Natural killer cell (primary cell): ENCODE measurements around the gene SLC12A7. TPM values are rescaled to one million over a fixed set of nuclear protein-coding genes. Genes with fewer than 3 reads are reported as not detected.

Experiments
- ATAC-seq, 3 donors: fragments of 150-1000 bp in 2 of 3; fragments of 200-7000 bp in 1 of 3; cut with Tn5 transposase; 1 replicate in 1 of 3; 2 replicates in 2 of 3; pipeline ENCODE4 v1.10.0; 2021; ENCODE audit warnings: mild to moderate bottlenecking in 2 of 3, moderate library complexity in 2 of 3
- DNase-seq, 2 donors: peaks; one replicate each; pipeline versions ENCODE4 v3.0.0 to v3.0.0-alpha.2; 2013 to 2021; ENCODE audit warnings: mixed read lengths in 1 of 2
- H3K27ac ChIP-seq: one replicate; pipeline ENCODE4 v1.5.1; 2013; ENCODE audit warnings: mild to moderate bottlenecking, low read length
- H3K27me3 ChIP-seq: one replicate; pipeline ENCODE4 v1.6.1; 2013; ENCODE audit warnings: low read length; ENCODE audit not compliant: control insufficient read depth, insufficient read depth
- H3K36me3 ChIP-seq: one replicate; pipeline ENCODE4 v1.6.1; 2013; ENCODE audit warnings: low read length; ENCODE audit not compliant: control insufficient read depth, insufficient read depth
- H3K4me1 ChIP-seq: one replicate; pipeline ENCODE4 v1.6.1; 2013; ENCODE audit warnings: low read length; ENCODE audit not compliant: control insufficient read depth, insufficient read depth
- H3K4me3 ChIP-seq: one replicate; pipeline ENCODE4 v1.5.1; 2013; ENCODE audit warnings: low read length
- H3K9me3 ChIP-seq: one replicate; pipeline ENCODE4 v1.6.1; 2013; ENCODE audit warnings: low read length; ENCODE audit not compliant: control insufficient read depth, insufficient read depth
- H3K27ac Mint-ChIP-seq, 2 donors: one replicate each; pipeline ENCODE4 v1.8.0; 2022; ENCODE audit warnings: mild to moderate bottlenecking in 2 of 2, mixed read lengths in 2 of 2, moderate library complexity in 1 of 2
- H3K27me3 Mint-ChIP-seq, 2 donors: one replicate each; pipeline ENCODE4 v1.8.0; 2022; ENCODE audit warnings: low read depth in 2 of 2, mixed read lengths in 2 of 2
- H3K36me3 Mint-ChIP-seq: one replicate; pipeline ENCODE4 v1.8.0; 2022; ENCODE audit warnings: mixed read lengths
- H3K4me1 Mint-ChIP-seq, 2 donors: one replicate each; pipeline ENCODE4 v1.8.0; 2022; ENCODE audit warnings: mixed read lengths in 2 of 2
- H3K4me3 Mint-ChIP-seq: one replicate; pipeline ENCODE4 v1.8.0; 2022; ENCODE audit warnings: mild to moderate bottlenecking, moderate library complexity, mixed read lengths
- H3K9me3 Mint-ChIP-seq, 2 donors: one replicate each; pipeline ENCODE4 v1.8.0; 2022; ENCODE audit warnings: mixed read lengths in 2 of 2
- WGBS: methylation state at CpG from one replicate; pipeline ENCODE4 v1.1.7; 2013; ENCODE audit warnings: missing lambda C conversion rate; ENCODE audit not compliant: insufficient coverage; 5-methylcytosine and 5-hydroxymethylcytosine counted together
- intact Hi-C: fragments of 100-400 bp; cut with micrococcal nuclease; formaldehyde crosslinking; loops from one replicate; pipeline ENCODE4 v1.14.2; 2022
- total RNA-seq, 4 donors: library from RNA; stranded (reverse); fragments of 120-200 nt in 1 of 4; gene quantifications; one replicate each; pipeline versions ENCODE4 v1.2.3 to v1.2.4, GENCODE V29; 2013 to 2022
- TF ChIP-seq, protein P1 (sequence below): fragments of 200-600 bp; IDR thresholded peaks from one replicate; pipeline ENCODE4 v1.8.0; 2022; ENCODE audit warnings: antibody characterized with exemption

Gene SLC12A7
- total RNA-seq, 3 donors from 2014 or later (not counting 1 experiment from before 2014, with no cell fraction given) = 53.2 to 92.5 (median 81.3) TPM

DNA sequence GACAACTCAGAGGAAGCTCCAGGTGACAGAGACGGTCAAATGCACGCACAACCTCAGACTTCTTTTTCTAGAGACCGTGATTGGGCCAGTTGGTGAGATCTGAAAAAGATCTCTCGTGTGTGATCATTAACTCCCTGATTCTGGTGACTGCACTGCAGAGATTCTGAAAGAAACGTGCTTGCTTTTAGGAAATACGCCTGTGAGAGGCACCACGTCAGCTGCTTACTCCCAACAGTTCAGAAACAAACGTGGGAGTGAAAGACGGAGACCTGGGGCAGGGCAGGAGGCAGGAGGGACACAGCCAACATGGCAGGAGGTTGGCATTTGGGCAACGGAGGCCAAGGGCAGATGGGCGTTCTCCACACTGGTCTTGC, 15.9 kb downstream of the SLC12A7 start:
- TF ChIP-seq, protein P1, sequence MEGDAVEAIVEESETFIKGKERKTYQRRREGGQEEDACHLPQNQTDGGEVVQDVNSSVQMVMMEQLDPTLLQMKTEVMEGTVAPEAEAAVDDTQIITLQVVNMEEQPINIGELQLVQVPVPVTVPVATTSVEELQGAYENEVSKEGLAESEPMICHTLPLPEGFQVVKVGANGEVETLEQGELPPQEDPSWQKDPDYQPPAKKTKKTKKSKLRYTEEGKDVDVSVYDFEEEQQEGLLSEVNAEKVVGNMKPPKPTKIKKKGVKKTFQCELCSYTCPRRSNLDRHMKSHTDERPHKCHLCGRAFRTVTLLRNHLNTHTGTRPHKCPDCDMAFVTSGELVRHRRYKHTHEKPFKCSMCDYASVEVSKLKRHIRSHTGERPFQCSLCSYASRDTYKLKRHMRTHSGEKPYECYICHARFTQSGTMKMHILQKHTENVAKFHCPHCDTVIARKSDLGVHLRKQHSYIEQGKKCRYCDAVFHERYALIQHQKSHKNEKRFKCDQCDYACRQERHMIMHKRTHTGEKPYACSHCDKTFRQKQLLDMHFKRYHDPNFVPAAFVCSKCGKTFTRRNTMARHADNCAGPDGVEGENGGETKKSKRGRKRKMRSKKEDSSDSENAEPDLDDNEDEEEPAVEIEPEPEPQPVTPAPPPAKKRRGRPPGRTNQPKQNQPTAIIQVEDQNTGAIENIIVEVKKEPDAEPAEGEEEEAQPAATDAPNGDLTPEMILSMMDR = no peak
- no peaks in the 10 kb centered on the region for H3K4me1 ChIP-seq
- 90% methylated on average over 11 of the region's 11 CpGs for WGBS
- no peak for ATAC-seq
- H3K4me1 Mint-ChIP-seq = peaks cover 7 to 49% of the 10 kb centered on the region in 2 donors
- H3K36me3 Mint-ChIP-seq = no peaks in the 10 kb centered on the region
- intact Hi-C loops = no loop called here
- no peaks in the 10 kb centered on the region for H3K9me3 Mint-ChIP-seq
- H3K27me3 ChIP-seq = no peaks in the 10 kb centered on the region
- H3K4me3 Mint-ChIP-seq = no peak overlapping the region
- H3K4me3 ChIP-seq = no peak overlapping the region
- DNase-seq = no peak
- H3K9me3 ChIP-seq = no peaks in the 10 kb centered on the region
- H3K27ac ChIP-seq = no peak overlapping the region
- no peak overlapping the region for H3K27ac Mint-ChIP-seq
- H3K36me3 ChIP-seq = no peaks in the 10 kb centered on the region
- H3K27me3 Mint-ChIP-seq = no peaks in the 10 kb centered on the region

DNA sequence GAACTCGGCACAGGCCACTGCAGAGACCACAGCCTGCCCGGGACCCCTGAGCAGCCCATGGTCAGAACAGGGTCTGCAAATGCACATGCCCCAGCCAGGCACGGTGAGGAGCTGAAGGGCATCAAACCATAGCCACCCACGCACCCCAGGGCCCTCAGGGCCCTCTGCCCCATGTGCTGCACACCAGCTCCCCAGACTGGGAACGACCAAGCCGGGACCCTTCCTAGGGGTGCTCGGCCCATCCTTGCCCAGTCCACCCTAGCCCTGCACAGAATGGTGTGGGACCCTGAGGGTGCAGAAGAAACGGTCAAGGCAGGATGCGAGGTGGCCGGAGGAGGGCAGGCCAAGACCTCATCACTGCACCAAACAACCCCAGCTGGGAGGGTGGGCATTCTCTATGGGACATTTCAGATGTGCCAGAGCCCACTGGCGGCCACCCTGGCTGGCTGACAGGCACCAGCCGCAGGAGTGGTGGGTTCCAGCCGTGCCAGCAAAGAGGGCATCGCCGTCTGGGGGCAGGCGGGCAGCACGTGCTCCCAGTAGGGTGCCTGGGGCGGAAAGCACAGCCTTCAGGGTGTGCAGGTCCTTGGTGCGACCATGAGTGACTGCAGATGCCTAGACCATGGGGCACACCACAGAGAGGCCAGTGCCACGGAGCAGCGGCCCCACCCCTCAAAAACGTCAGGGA, 16.4 kb downstream of the SLC12A7 start:
- no peaks in the 10 kb centered on the region for H3K27me3 Mint-ChIP-seq
- H3K27ac Mint-ChIP-seq = no peak overlapping the region
- DNase-seq (no peak), ATAC-seq (no peak)
- intact Hi-C loops = no loop called here
- TF ChIP-seq, protein P1 = no peak
- H3K36me3 Mint-ChIP-seq = no peaks in the 10 kb centered on the region
- peaks cover 7 to 45% of the 10 kb centered on the region in 2 donors for H3K4me1 Mint-ChIP-seq
- H3K4me3 Mint-ChIP-seq = no peak overlapping the region
- no peaks in the 10 kb centered on the region for H3K4me1 ChIP-seq
- H3K27me3 ChIP-seq = no peaks in the 10 kb centered on the region
- H3K9me3 ChIP-seq = no peaks in the 10 kb centered on the region
- H3K36me3 ChIP-seq = no peaks in the 10 kb centered on the region
- no peak overlapping the region for H3K27ac ChIP-seq
- WGBS = 91% methylated on average over 22 of the region's 22 CpGs
- H3K4me3 ChIP-seq = no peak overlapping the region
- no peaks in the 10 kb centered on the region for H3K9me3 Mint-ChIP-seq

DNA sequence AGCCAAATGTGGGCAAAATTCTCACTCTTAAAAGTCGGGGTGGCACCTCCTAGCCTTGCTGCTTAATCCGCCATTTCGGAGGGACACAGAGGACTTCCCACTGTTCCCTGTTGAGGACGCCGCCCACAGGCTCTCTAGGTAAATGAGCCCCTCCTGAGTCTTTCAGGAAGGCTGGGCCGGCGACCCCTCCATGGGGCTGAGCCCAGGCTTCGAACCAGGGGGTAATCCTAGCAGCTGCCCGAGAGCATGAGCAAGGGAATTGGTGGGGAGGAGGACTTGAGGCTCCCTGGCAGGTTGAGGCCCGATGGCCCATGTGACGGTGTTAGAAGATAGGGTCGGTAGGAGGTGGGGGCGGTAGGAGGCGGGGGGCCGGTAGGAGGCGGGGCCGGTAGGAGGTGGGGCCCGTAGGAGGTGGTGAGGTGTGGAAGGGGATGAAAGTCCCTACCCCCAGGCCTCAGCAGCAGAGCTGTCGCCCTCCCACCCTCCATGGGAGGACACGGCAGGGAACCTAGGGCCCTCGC, 17.1 kb downstream of the SLC12A7 start:
- ATAC-seq = no peak
- H3K9me3 Mint-ChIP-seq = no peaks in the 10 kb centered on the region
- H3K4me3 Mint-ChIP-seq = no peak overlapping the region
- H3K27ac ChIP-seq = no peak overlapping the region
- intact Hi-C loops = no loop called here
- TF ChIP-seq, protein P1 = no peak
- no peaks in the 10 kb centered on the region for H3K36me3 ChIP-seq
- WGBS = 89% methylated on average over 13 of the region's 21 CpGs
- peaks cover 7 to 48% of the 10 kb centered on the region in 2 donors for H3K4me1 Mint-ChIP-seq
- H3K4me1 ChIP-seq = no peaks in the 10 kb centered on the region
- peak overlapping the region in 1 of 2 donors; percentile 74 for H3K27ac Mint-ChIP-seq
- no peaks in the 10 kb centered on the region for H3K27me3 ChIP-seq
- no peaks in the 10 kb centered on the region for H3K9me3 ChIP-seq
- no peaks in the 10 kb centered on the region for H3K27me3 Mint-ChIP-seq
- H3K4me3 ChIP-seq = no peak overlapping the region
- no peak for DNase-seq
- H3K36me3 Mint-ChIP-seq = no peaks in the 10 kb centered on the region

DNA sequence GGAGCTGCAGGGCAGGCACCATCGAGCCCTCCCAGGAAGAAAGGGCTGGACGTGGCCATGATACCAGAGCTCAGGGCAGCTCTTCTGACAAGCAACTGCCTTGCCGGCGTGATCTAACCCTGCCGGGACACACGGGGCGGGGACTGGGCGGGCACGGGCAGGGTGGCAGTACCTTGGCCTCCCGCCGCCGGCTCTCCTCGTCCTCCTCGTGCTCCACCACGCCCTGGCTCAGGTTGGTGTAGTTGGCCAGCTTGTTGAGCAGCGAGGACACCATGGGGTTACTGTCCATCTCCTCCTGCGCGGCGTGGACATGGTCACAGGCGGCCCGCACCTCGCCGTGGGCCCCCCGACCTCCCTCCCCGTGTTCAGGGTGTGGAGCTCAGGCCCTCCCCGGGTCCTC, 18.5 kb downstream of the SLC12A7 start:
- Mint-ChIP-seq H3K27me3 (no peaks in the 10 kb centered on the region), H3K36me3 (no peaks in the 10 kb centered on the region), H3K4me1 (peaks cover 7 to 51% of the 10 kb centered on the region in 2 donors), H3K4me3 (no peak overlapping the region), H3K27ac (no peak overlapping the region), H3K9me3 (no peaks in the 10 kb centered on the region)
- DNase-seq (no peak), ATAC-seq (no peak)
- intact Hi-C loops = no loop called here
- no peaks in the 10 kb centered on the region for H3K36me3 ChIP-seq
- H3K9me3 ChIP-seq = no peaks in the 10 kb centered on the region
- 94% methylated on average over 26 of the region's 26 CpGs for WGBS
- no peak overlapping the region for H3K27ac ChIP-seq
- H3K27me3 ChIP-seq = no peaks in the 10 kb centered on the region
- TF ChIP-seq, protein P1 = no peak
- H3K4me3 ChIP-seq = no peak overlapping the region
- H3K4me1 ChIP-seq = no peaks in the 10 kb centered on the region
